IPS-15b (cell line): Measurements from ENCODE around the gene AOC3.
"Not testable (repeated sequence)": the region's sequence is repeated elsewhere in the genome, so short reads cannot be mapped to it uniquely, and the experiment has no call there.

Experiments
- H3K27me3 ChIP-seq: one replicate; pipeline ENCODE4 v1.6.1; 2013; ENCODE audit warnings: low read length; ENCODE audit not compliant: control insufficient read depth, insufficient read depth
- H3K36me3 ChIP-seq: one replicate; pipeline ENCODE4 v1.6.1; 2013; ENCODE audit warnings: low read length; ENCODE audit not compliant: control insufficient read depth, insufficient read depth
- H3K4me1 ChIP-seq: one replicate; pipeline ENCODE4 v1.6.1; 2013; ENCODE audit warnings: mild to moderate bottlenecking, low read length; ENCODE audit not compliant: control insufficient read depth, insufficient read depth
- H3K4me3 ChIP-seq: one replicate; pipeline ENCODE4 v1.5.1; 2013; ENCODE audit warnings: low read depth, low read length
- H3K9ac ChIP-seq: one replicate; pipeline ENCODE4 v1.6.1; 2013; ENCODE audit warnings: low read depth, mild to moderate bottlenecking, low read length
- H3K9me3 ChIP-seq: one replicate; pipeline ENCODE4 v1.6.1; 2013; ENCODE audit warnings: mild to moderate bottlenecking, low read length; ENCODE audit not compliant: control insufficient read depth, insufficient read depth

The AOC3 gene

DNA sequence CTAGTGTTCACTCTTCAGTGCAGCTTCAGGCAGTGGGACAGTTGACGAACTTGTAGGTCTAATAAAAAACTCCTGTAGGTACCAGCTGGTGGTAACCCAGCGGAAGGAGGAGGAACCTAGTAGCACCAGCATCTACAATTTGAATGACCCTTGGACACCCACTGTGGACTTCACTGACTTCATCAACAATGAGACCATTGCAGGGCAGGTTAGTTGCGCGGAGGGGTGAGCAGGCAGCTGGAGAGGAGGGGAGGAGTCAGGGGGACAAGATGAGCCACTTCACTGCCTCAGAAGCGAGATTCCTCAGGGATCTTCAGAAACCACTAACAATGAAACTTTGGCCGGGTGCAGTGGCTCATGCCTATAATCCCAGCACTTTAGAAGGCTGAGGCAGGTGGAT lies 22.3 kb downstream of the AOC3 start:
- Histone ChIP-seq H3K27me3 (peaks cover 3% of the 10 kb centered on the region), H3K9me3 (no peaks in the 10 kb centered on the region)

DNA sequence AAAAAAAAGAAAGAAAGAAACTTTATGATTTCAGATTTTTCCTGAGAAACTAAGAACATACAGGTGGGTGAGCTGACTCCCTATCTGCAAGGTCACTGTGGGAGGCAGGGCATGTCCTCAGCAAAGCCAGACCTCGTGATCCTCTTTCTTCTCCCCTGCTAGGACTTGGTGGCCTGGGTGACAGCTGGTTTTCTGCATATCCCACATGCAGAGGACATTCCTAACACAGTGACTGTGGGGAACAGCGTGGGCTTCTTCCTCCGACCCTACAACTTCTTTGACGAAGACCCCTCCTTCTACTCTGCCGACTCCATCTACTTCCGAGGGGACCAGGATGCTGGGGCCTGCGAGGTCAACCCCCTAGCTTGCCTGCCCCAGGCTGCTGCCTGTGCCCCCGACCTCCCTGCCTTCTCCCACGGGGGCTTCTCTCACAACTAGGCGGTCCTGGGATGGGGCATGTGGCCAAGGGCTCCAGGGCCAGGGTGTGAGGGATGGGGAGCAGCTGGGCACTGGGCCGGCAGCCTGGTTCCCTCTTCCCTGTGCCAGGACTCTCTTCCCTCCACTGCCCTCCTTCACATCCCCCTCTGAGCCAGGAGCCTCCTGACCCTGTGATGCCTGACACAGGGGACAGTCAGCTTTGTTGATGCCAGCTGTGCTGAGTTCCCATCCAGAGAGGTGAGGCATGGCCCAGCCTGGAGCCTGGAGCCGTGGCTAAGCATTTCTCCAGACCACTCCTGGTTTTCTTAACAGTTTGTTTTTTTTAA lies 23.1 kb downstream of the AOC3 start:
- not testable (repeated sequence) for H3K9ac ChIP-seq, H3K4me1 ChIP-seq, H3K27me3 ChIP-seq, H3K36me3 ChIP-seq, H3K4me3 ChIP-seq, H3K9me3 ChIP-seq

More for the DNA sequence above, 22.3 kb downstream of the AOC3 start:
- Histone ChIP-seq H3K4me3 (no peak overlapping the region), H3K9ac (no peak overlapping the region), H3K4me1 (no peaks in the 10 kb centered on the region), H3K36me3 (no peaks in the 10 kb centered on the region)

DNA sequence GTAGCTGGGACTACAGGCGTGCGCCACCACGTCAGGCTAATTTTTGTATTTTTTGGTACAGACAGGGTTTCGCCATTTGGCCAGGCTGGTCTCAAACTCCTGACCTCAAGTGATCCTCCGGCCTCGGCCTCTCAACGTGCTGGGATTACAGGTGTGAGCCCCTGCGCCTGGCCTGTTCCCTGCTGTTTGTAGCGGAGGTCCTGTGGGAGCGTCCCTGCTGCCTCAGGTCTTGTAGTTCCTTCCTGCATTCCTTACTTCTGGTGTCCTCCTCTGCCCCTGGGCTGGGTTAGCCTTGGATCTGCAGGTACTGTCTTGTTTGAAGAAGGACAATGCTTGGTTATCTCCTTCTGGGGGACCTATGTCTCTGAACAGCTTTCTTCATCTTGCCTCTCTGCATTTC lies 26.0 kb downstream of the AOC3 start:
- Histone ChIP-seq H3K9me3 (no peaks in the 10 kb centered on the region), H3K4me3 (no peak overlapping the region), H3K27me3 (peaks cover 3% of the 10 kb centered on the region), H3K9ac (no peak overlapping the region), H3K36me3 (no peaks in the 10 kb centered on the region), H3K4me1 (no peaks in the 10 kb centered on the region)

DNA sequence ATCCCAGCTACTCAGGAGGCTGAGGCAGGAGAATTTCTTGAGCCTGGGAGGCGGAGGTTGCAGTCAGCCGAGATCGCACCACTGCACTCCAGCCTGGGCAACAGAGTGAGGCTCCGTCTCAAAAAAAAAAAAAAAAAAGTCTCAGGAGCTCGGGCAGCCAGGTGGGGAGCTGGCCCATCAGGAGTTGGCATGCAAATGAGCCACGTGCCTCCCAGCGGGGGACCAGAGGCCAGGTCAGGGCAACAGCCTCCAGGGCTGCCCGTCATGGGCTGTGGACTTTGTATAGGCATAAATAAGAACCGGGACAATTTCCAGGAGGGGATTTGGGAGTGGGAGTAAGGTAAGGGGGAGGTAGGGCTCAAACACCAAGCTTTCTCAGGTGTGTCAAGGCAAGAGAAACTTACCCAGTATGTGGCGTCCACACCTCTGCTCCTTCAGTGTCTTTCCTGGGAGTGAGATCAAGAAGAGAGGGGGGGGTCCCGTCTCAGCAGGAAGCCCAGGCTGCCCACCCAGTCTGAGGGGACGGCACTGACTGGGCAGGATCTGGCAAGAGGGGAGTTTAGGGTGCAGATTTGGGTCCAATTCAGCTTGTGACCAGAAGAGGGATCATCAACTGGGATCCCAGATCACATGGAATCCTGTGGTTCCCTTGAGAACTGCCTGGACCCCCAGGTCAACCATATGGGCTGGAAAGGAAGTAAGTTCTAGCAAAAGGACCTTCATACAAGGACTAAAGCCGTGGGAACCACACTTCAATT lies 27.3 kb downstream of the AOC3 start:
- Histone ChIP-seq H3K36me3 (no peaks in the 10 kb centered on the region), H3K9me3 (no peaks in the 10 kb centered on the region), H3K27me3 (peaks cover 3% of the 10 kb centered on the region), H3K4me3 (peak overlapping the region; percentile 23), H3K4me1 (no peaks in the 10 kb centered on the region), H3K9ac (no peak overlapping the region)

DNA sequence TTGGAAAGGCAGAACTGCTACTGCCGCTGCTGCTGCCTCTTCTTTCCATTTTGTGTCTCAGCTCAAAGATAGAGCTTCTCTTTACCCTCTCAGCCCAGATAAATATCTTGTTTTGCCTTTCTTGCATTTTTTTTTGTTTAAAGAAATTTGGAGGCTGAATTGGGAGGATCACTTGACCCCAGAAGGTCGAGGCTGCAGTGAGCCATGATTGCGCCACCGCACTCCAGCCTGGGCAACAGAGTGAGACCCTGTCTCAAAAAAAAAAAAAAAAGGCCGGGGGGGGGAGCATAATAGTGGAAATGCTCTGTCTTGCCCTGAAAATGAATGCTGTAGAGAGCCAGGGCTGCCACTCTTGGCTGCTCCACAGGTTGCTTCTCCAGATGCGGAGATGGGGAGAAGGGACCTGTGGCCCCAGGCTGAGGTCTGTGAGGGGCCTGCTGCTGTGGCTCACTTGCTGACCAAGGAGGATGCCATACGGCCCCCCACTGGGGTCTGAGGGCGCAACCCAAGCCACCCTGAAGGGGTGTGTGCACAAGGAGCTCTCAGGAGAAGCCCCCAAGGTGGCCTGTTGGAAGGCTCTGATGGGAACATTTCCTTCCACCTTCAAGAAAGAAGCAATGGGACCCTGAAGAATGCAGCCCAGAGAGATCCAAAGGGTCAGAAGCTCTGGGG lies 28.1 kb downstream of the AOC3 start:
- peaks cover 3% of the 10 kb centered on the region for H3K27me3 ChIP-seq
- H3K9ac ChIP-seq: no peak overlapping the region
- H3K4me3 ChIP-seq: no peak overlapping the region
- H3K4me1 ChIP-seq: no peaks in the 10 kb centered on the region
- H3K36me3 ChIP-seq: no peaks in the 10 kb centered on the region
- no peaks in the 10 kb centered on the region for H3K9me3 ChIP-seq

DNA sequence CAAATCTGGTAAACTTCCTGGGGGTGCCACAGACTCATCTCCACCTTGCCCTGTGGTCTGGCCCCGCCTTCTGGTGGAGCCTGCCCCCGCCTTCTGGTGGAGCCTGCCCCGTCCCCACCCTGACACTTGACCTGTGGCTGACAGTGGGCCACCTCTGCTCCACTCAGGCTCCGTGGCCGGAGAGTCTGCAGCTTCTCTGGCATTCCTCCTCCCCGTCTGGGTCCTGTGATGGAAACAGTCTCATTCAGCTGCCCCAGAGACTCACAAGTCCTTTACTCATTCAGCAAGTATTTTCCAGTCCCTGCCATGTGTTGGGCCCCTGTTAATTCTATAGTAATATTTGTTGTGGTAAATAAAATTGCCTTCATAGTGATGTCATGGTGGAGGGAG lies 28.6 kb downstream of the AOC3 start:
- no peaks in the 10 kb centered on the region for H3K36me3 ChIP-seq
- no peak overlapping the region for H3K9ac ChIP-seq
- no peaks in the 10 kb centered on the region for H3K4me1 ChIP-seq
- H3K4me3 ChIP-seq: no peak overlapping the region
- no peaks in the 10 kb centered on the region for H3K9me3 ChIP-seq
- peaks cover 3% of the 10 kb centered on the region for H3K27me3 ChIP-seq

DNA sequence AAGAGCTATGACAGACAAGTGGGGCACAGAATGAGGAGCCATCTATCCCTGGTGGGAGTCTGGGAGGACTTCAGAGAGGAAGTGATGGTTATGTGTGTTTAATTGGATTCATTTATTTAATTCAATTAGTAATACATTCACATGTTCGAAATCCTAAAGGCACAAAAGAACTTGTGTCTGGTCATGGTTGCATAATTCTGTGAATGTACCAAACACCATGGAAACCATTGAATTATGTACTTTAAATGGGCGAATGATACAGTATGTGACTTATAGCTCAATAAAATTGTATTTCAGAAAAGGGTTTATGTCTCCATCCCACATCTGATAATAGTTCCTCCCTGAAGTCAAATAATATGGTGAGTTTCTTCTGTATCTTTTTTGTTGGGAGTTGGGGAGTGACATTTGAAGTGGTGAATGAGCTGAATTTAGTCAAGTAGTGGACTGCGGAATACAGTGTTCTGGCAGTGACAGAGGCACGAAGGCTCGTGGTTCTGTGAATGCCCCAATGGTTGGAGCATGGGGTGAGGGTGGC lies 29.8 kb downstream of the AOC3 start:
- Histone ChIP-seq H3K9me3 (no peaks in the 10 kb centered on the region), H3K27me3 (peaks cover 3% of the 10 kb centered on the region), H3K9ac (no peak overlapping the region), H3K4me1 (no peaks in the 10 kb centered on the region), H3K4me3 (no peak overlapping the region), H3K36me3 (no peaks in the 10 kb centered on the region)

DNA sequence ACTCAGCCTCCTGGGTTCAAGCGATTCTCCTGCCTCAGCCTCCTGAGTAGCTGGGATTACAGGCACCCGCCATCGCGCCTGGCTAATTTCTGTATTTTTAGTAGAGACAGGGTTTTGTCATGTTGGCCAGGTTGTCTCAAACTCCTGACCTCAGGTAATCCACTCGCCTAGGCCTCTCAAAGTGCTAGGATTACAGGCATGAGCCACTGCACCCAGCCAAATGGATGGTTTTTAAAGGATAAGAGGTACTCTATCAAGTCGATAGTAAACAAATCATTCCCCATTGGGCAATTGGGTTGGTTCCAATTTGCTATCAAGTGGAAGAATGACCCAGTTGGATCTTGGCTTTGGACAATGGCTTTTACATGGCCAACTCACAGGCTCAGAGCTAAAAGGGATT lies 30.7 kb downstream of the AOC3 start:
- not testable (repeated sequence) for H3K4me1 ChIP-seq, H3K4me3 ChIP-seq, H3K9me3 ChIP-seq, H3K36me3 ChIP-seq, H3K9ac ChIP-seq, H3K27me3 ChIP-seq

DNA sequence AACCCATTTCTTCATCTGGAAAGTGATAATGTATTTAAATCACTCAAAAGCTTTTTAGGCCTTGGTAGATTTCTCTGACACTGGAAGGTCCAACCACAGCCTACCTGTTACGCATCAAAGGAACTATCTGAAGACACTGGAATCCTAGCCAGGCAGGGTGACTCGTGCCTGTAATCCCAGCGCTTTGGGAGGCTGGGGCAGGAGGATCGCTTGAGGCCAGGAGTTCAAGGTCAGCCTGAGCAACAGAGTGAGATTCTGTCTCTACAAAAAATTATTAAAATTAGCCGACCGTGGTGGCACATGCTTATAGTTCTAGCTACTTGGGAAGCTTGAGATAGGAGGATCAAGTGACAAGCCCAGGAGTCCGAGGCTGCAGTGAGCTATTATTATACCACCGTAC lies 31.2 kb downstream of the AOC3 start:
- Histone ChIP-seq H3K4me1 (no peaks in the 10 kb centered on the region), H3K36me3 (no peaks in the 10 kb centered on the region), H3K4me3 (no peak overlapping the region), H3K9ac (no peak overlapping the region), H3K27me3 (peaks cover 1% of the 10 kb centered on the region), H3K9me3 (no peaks in the 10 kb centered on the region)

DNA sequence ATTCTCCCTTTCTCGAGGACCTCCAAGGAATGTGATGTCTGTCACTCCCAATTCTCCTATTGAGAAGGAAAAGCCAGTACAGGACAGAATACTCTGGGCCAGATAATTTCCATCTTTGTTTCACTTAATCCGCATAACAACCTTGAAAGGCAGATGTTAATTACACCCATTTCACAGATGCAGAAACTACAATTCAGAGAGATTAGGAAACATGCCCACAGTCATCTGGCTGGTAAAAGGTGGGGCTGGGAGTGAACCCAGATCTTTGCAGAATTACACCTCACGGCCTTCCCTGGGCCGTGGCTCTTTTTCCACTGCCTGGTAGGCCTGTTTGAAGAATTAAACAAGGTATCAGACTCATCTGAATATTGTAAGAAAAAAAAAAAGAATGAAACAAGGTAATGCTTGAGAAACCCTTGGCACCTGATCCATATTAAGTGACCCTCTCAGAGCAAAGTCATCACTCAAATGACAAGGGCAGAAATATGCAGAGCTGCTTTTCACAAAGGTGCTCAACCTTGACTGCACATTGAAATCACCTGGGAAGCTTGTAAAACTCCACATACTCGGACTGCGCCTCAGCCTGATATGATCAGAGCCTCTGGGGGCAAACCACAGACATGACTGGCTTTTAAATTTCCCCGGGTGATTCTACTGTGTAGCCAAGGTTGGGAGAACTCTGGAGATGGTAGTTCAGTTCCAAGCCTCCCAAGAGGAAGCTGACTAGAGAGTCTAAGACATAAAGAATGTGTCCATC lies 33.0 kb downstream of the AOC3 start:
- H3K4me3 ChIP-seq: no peak overlapping the region
- H3K27me3 ChIP-seq: no peaks in the 10 kb centered on the region
- no peak overlapping the region for H3K9ac ChIP-seq
- no peaks in the 10 kb centered on the region for H3K4me1 ChIP-seq
- H3K36me3 ChIP-seq: no peaks in the 10 kb centered on the region
- H3K9me3 ChIP-seq: no peaks in the 10 kb centered on the region

DNA sequence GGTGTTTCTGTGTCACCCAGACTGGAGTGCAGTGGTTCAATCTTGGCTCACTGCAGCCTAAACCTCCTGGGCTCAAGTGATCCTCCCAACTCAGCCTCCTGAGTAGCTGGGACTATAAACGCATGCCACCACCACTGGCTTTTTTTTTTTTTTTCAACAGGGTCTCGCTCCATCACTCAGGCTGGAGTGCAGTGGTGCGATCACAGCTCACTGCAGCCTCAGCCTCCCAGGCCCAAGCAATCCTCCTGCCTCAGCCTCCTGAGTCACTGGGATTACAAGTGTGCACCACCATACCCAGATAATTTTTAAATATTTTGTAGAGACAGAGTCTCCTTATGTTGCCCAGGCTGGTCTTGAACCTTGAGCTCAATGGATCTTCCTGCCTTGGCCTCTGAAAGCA lies 34.8 kb downstream of the AOC3 start:
- H3K27me3 ChIP-seq, H3K36me3 ChIP-seq, H3K4me3 ChIP-seq, H3K4me1 ChIP-seq, H3K9me3 ChIP-seq, H3K9ac ChIP-seq: not testable (repeated sequence)
